ENCODE data around the gene PI4KA. TPM values are rescaled to one million over a fixed set of nuclear protein-coding genes. Genes with fewer than 3 reads are reported as not detected.

The PI4KA gene
- 47.1 and 61.1 TPM in 2 replicates for total RNA-seq

DNA sequence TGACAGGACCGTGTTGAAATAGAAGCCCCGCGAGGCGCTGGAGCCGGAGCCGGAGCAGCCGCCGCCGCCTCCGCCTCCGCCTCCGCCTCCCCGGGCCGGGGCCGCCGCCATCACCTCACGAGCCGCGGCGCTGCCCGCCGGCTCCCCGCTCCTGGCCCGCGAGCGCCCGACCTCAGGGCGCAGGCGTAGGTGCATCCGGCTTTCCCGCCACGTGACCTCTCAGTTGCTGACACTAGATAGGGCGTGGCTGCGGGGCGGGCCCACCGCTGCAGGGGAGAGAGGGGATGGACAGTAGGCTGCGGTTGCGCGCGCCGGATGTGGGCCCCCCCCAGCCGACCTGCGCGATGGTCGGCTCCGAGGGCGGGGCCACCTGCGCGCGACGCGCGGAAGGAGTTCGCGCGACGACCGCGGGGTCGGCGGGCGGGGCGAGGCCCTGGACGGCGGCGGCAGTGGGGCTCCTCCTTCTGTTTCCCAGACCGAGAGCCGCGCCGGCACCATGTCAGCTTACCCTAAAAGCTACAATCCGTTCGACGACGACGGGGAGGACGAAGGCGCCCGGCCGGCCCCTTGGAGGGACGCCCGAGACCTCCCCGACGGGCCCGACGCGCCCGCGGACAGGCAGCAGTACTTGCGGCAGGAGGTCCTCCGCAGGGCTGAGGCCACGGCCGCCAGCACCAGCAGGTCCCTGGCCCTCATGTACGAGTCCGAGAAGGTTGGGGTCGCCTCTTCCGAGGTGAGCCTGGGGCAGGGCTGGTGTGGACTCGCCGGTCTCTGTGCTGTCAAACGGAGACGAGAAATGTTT lies at the start of gene PI4KA, which contains the start of gene SNAP29:
TSS of gene PI4KA (minus strand) at position 197 of the 802 bp plus-strand sequence. CDS start at position 111, 86 bp downstream.
TSS of gene SNAP29 (plus strand) at position 393 of the 802 bp plus-strand sequence. CDS start at position 497, 104 bp downstream.

DNA sequence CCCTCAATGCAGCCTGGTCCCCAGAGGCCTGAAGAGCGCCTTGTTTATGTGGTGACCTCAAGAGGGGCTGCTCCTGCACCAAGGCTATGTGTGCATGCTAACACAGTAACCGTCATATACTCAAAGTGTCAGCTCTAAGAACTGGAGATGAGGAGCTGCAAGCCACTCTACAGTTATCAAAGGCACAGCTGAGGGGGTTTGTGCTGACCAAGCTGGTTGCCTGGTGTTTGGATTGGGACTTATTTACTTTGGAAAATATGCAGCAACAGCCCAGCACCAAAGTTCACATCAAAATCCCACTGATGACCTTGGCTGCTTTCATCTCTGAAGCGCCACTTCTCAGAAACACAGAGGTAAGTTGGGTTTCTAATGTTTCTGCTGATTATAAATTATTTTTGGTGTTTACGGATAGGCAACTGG lies 84.8 kb downstream of the PI4KA start, which contains the start of gene SERPIND1:
TSS of gene SERPIND1 (plus strand) at position 321 of the 420 bp plus-strand sequence. CDS start 5,200 bp downstream, outside the sequence.

Other genes starting within 250 kb of the PI4KA start
- 0.29 and 0.71 TPM in 2 replicates for gene SERPIND1, start 84.7 kb downstream of the PI4KA start, total RNA-seq
- gene SNAP29, start 196 bp upstream of the PI4KA start, total RNA-seq: 13.8 and 15.3 TPM in 2 replicates
- gene CRKL, start 58.6 kb upstream of the PI4KA start, total RNA-seq: 32.6 TPM in 2 replicates
- 0.35 TPM in 1 of 2 replicates, not detected in the other for gene AIFM3, start 108.4 kb upstream of the PI4KA start, total RNA-seq
- 33.2 and 36.3 TPM in 2 replicates for gene LZTR1, start 123.5 kb upstream of the PI4KA start, total RNA-seq
- gene THAP7, start 143.3 kb upstream of the PI4KA start, total RNA-seq: 23.6 TPM in 2 replicates
- gene P2RX6, start 156.4 kb upstream of the PI4KA start, total RNA-seq: 1.2 TPM in 1 of 2 replicates, not detected in the other
- gene SLC7A4, start 173.8 kb upstream of the PI4KA start, total RNA-seq: under 0.01 TPM in 1 of 2 replicates, not detected in the other
- gene LRRC74B, start 187.1 kb upstream of the PI4KA start, total RNA-seq: not detected in 2 replicates